Stimulated activated naive B cell treated with anti-CD40 and anti-IgM and Interleukin-4, amounts not matched to agents 10 μg/mL and 1 μg/mL and 100 μg/mL, for 72 hours (primary cell): ENCODE data around the gene IQSEC1.
"Not testable (repeated sequence)": the region's sequence is repeated elsewhere in the genome, so short reads cannot be mapped to it uniquely, and the experiment has no call there.

Experiments
- ATAC-seq, 2 donors: fragments of 150-1000 bp; cut with Tn5 transposase; replicated peaks; 2 replicates each; pipeline ENCODE4 v1.10.0; 2021; ENCODE audit warnings: moderate library complexity in 1 of 2
- DNase-seq: peaks from one replicate; pipeline ENCODE4 v3.0.0; 2021
- H3K27ac Mint-ChIP-seq: one replicate; pipeline ENCODE4 v1.8.0; 2022; ENCODE audit warnings: mild to moderate bottlenecking, mixed read lengths
- H3K27me3 Mint-ChIP-seq, 2 donors: one replicate each; pipeline ENCODE4 v1.8.0; 2022; ENCODE audit warnings: mixed read lengths in 2 of 2
- H3K36me3 Mint-ChIP-seq, 2 donors: one replicate each; pipeline ENCODE4 v1.8.0; 2022; ENCODE audit warnings: mixed read lengths in 2 of 2, mild to moderate bottlenecking in 1 of 2
- H3K4me1 Mint-ChIP-seq, 2 donors: one replicate each; pipeline ENCODE4 v1.8.0; 2022; ENCODE audit warnings: mixed read lengths in 2 of 2, mild to moderate bottlenecking in 1 of 2
- H3K4me3 Mint-ChIP-seq, 2 donors: one replicate each; pipeline ENCODE4 v1.8.0; 2022; ENCODE audit warnings: mild to moderate bottlenecking in 2 of 2, mixed read lengths in 2 of 2, moderate library complexity in 1 of 2
- H3K9me3 Mint-ChIP-seq, 2 donors: one replicate each; pipeline ENCODE4 v1.8.0; 2022; ENCODE audit warnings: mixed read lengths in 2 of 2, mild to moderate bottlenecking in 1 of 2

IQSEC1 gene

DNA sequence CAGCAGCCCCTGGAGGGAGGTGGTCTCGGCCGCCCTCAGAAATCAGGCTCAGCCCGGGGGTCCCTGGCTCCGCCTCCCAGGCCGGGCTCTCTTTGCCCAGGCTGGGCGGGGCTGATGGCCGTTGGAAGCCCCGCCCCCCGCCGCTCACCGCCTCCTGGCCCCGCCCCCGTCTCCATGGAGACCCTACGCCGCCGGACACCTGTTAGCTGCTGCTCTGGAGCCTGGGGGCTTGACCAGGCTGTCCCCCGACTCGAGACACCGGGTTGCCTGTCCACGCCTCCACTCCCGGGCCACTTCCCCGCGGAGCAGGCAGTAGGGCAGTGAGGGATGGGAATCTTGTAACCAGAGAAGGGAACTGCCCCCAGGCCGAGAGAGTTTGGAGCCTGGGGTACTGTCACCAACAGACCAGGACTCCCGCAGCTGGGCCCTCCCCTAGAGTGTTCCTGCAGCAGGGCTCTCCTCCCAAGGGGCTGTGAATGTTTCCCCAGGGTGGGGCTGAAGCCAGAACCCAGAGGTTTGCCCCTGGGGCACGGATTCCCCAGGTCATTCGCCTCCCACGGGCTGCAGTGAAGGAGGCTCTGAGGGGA is 204.1 kb downstream of the IQSEC1 start:
- Mint-ChIP-seq H3K9me3 (peaks cover 5 to 9% of the 10 kb centered on the region in 2 donors), H3K4me1 (peaks cover 13 to 28% of the 10 kb centered on the region in 2 donors), H3K4me3 (peak overlapping the region; percentile 82 to 89), H3K27ac (no peak overlapping the region), H3K36me3 (peaks cover 4% of the 10 kb centered on the region in 2 donors), H3K27me3 (peaks cover 5 to 60% of the 10 kb centered on the region in 2 donors)
- DNase-seq (peak; percentile 31), ATAC-seq (peak; percentile 57 to 71)

DNA sequence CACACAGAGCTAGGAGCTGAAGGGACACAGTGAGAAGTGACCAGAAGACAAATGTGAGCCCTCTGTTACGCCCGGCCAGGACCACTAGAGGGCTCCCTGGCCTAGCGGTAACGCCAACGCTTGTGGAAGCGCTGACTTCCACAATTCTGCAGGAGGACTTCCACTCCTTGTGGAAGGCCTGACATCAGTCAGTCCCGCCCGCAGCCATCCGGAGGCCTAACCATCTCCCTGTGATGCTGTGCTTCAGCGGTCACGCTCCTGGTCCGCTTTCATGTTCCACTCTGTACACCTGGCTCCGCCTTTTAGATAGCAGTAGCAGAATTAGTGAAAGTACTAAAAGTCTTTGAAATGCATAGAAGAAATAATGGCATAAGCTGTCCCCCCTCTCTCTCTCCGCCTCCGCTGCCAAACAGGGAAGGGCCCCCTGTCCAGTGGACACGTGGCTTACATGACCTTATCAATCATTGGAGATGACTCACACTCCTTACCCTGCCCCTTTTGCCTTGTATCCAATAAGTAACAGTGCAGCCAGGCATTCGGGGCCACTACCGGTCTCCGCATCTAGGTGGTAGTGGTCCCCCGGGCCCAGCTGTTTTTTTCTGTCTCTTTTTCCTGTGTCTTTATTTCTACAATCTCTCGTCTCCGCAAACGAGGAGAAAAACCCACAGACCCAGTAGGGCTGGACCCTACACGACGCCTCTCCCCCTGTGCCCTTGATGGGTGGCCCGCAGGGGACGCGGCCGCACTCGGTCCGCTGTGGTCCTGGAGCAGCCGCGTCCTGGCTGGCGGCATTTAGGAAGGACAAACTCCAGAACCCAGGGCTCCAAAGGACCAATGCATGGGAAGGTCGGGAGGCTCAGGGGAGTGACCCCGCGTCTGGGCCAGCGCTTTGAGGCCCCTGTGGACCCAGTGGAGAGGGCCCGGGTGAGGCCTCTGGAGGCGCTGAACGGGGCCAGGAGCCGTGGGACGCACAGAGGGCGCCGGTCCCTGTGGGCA is 204.9 kb downstream of the IQSEC1 start:
- DNase-seq: peak; percentile 46
- peak; percentile 76 to 79 for ATAC-seq
- Mint-ChIP-seq H3K9me3 (peaks cover 5 to 9% of the 10 kb centered on the region in 2 donors), H3K27me3 (peaks cover 5 to 57% of the 10 kb centered on the region in 2 donors), H3K4me3 (peak overlapping the region; percentile 82 to 89), H3K36me3 (peaks cover 4% of the 10 kb centered on the region in 2 donors), H3K4me1 (peaks cover 13 to 28% of the 10 kb centered on the region in 2 donors), H3K27ac (no peak overlapping the region)

DNA sequence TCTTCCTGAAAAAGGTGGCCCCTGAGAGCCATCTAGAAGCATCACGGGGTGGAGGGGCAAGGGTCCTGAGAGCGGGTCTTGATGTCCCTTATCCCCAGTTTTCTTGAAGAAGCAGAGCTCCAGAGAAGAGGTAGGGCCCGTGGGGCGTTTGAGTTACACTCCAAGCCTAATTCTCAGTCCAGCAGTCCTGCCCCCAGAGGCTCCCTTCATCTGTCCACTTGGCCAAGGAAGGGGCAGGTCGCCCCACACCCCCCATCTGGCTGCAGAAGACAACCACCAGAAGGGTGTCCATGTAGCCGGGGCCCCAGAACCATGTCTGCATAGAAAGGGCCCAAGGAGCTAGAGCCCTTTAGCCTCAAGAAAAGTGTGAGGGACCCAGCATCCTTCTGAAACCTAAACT is 206.4 kb downstream of the IQSEC1 start:
- Mint-ChIP-seq H3K9me3 (peaks cover 5 to 9% of the 10 kb centered on the region in 2 donors), H3K27me3 (peaks cover 5 to 51% of the 10 kb centered on the region in 2 donors), H3K27ac (no peak overlapping the region), H3K36me3 (peaks cover 4% of the 10 kb centered on the region in 2 donors), H3K4me3 (no peak overlapping the region), H3K4me1 (peaks cover 13 to 28% of the 10 kb centered on the region in 2 donors)
- DNase-seq: no peak
- no peak for ATAC-seq

GRCh38 chr3:12865271-12865670 is 208.0 kb downstream of the IQSEC1 start:
- Mint-ChIP-seq H3K27me3 (peaks cover 5 to 41% of the 10 kb centered on the region in 2 donors), H3K9me3 (peaks cover 5 to 9% of the 10 kb centered on the region in 2 donors)
- ATAC-seq: no peak

DNA sequence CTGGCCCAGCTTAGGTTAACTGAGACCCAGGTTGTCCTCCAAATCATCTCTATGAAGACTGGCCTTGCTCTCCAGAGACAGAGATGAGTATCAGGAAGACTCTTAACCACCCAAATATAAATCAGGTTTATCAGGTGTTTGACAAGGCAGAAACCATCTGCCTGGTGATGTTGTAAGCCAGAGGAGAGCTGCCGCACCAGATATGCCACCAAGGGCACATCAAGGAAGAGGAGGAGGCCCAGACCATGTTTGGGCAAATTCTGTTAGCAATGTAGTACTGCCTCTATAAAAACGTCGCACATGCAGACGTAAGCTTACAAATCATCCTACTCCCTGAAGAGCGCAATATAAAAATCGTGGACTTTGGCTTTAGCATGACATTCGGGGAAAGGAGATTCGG is 210.8 kb downstream of the IQSEC1 start:
- peaks cover 5 to 9% of the 10 kb centered on the region in 2 donors for H3K9me3 Mint-ChIP-seq
- ATAC-seq (no peak), DNase-seq (no peak)
- H3K27me3 Mint-ChIP-seq: peaks cover 5 to 27% of the 10 kb centered on the region in 2 donors
- H3K27ac Mint-ChIP-seq: no peak overlapping the region
- no peaks in the 10 kb centered on the region for H3K4me1 Mint-ChIP-seq
- no peak overlapping the region for H3K4me3 Mint-ChIP-seq
- peaks cover 4% of the 10 kb centered on the region in 2 donors for H3K36me3 Mint-ChIP-seq

More at GRCh38 chr3:12865271-12865670, 208.0 kb downstream of the IQSEC1 start:
- Mint-ChIP-seq H3K27ac (no peak overlapping the region), H3K36me3 (peaks cover 4% of the 10 kb centered on the region in 2 donors), H3K4me3 (no peak overlapping the region), H3K4me1 (peaks cover 6 to 19% of the 10 kb centered on the region in 2 donors)
- DNase-seq: no peak

DNA sequence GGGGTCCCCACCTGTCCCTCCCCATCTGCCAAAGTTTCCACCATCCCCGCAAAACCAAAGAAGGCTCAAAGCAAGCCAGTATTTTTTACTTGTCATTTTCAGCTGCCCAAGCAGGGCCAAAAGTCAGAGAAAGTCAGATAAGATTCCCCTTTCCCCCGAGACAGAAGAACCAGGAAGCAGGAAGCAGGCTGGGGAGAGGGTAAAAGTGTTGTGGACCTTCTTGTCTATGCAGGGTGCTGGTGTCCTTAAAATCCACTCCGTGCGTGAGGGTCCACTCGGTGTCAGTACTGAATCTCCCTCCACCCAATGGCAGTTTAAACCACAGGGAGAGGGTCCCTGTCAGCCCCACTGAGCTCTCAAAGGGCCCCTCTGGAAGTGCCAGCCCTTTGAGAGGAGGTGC is 211.6 kb downstream of the IQSEC1 start:
- no peaks in the 10 kb centered on the region for H3K4me1 Mint-ChIP-seq
- H3K9me3 Mint-ChIP-seq: peaks cover 5 to 9% of the 10 kb centered on the region in 2 donors
- no peak for DNase-seq
- no peak overlapping the region for H3K27ac Mint-ChIP-seq
- peaks cover 4% of the 10 kb centered on the region in 2 donors for H3K36me3 Mint-ChIP-seq
- peaks cover 10 to 24% of the 10 kb centered on the region in 2 donors for H3K27me3 Mint-ChIP-seq
- no peak overlapping the region for H3K4me3 Mint-ChIP-seq
- no peak for ATAC-seq

- no peak for ATAC-seq
- H3K27ac Mint-ChIP-seq: no peak overlapping the region
- H3K36me3 Mint-ChIP-seq: no peaks in the 10 kb centered on the region
Measured at GRCh38 chr3:12859840-12860239, 213.4 kb downstream of the IQSEC1 start.

DNA sequence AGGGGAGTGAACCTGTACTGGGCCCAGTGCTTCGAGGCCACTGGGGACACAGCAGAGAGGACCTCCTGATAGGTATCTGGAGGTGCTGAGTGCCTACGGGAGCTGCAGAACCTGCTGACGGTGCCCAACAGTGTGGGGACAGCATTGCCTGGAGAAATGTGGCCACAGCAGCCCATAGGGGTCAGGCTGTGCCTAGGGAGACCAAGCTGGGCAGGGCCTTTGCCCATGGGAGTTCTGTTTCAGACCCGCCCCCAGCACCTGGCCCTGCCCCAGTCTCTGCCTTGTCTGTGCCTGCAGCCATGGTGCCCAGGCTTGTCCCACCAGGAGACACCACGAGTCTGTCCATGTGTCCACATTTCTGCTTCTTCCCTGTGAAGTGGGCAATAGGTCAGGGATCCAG is 216.6 kb downstream of the IQSEC1 start:
- no peaks in the 10 kb centered on the region for H3K4me1 Mint-ChIP-seq
- peaks cover 15 to 20% of the 10 kb centered on the region in 2 donors for H3K27me3 Mint-ChIP-seq
- ATAC-seq: no peak
- H3K9me3 Mint-ChIP-seq: no peaks in the 10 kb centered on the region
- no peak for DNase-seq
- no peak overlapping the region for H3K4me3 Mint-ChIP-seq
- H3K27ac Mint-ChIP-seq: no peak overlapping the region
- H3K36me3 Mint-ChIP-seq: no peaks in the 10 kb centered on the region

More at GRCh38 chr3:12859840-12860239, 213.4 kb downstream of the IQSEC1 start:
- Mint-ChIP-seq H3K4me3 (no peak overlapping the region), H3K9me3 (peaks cover 0 to under 1% of the 10 kb centered on the region in 2 donors), H3K27me3 (peaks cover 10 to 17% of the 10 kb centered on the region in 2 donors), H3K4me1 (no peaks in the 10 kb centered on the region)
- DNase-seq: no peak

GRCh38 chr3:12854565-12854964 is 218.7 kb downstream of the IQSEC1 start:
- no peaks in the 10 kb centered on the region for H3K9me3 Mint-ChIP-seq

GRCh38 chr3:12853847-12854246 is 219.4 kb downstream of the IQSEC1 start:
- H3K27me3 Mint-ChIP-seq: peaks cover 20 to 22% of the 10 kb centered on the region in 2 donors
- H3K9me3 Mint-ChIP-seq, H3K36me3 Mint-ChIP-seq: not testable (repeated sequence)

More at GRCh38 chr3:12854565-12854964, 218.7 kb downstream of the IQSEC1 start:
- peaks cover 20 to 26% of the 10 kb centered on the region in 2 donors for H3K27me3 Mint-ChIP-seq
- no peak overlapping the region for H3K4me3 Mint-ChIP-seq
- H3K4me1 Mint-ChIP-seq: no peaks in the 10 kb centered on the region
- H3K27ac Mint-ChIP-seq: no peak overlapping the region
- ATAC-seq: no peak
- no peak for DNase-seq
- H3K36me3 Mint-ChIP-seq: no peaks in the 10 kb centered on the region

DNA sequence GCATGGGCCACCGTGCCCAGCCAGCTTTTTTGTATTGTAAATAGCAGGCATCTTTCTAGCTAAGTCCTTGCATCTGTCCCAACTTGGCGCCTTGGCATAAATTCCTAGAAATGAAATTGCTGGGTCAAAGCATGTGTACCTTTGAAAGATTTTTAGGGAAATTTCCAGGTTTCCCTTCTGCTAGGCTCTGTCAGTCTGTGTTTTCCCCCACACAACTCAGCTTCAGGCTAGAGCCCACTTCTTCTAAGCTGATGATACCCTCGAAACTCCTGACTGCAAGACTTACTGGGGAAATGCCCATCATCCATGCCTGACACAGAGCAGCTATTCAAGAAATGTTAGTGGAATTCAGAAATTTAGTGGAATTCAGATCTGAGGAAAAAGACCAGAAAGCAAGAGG is 221.0 kb downstream of the IQSEC1 start:
- DNase-seq: no peak
- Mint-ChIP-seq H3K4me3 (no peak overlapping the region), H3K36me3 (no peaks in the 10 kb centered on the region), H3K4me1 (no peaks in the 10 kb centered on the region), H3K27ac (no peak overlapping the region), H3K27me3 (peaks cover 17 to 19% of the 10 kb centered on the region in 2 donors), H3K9me3 (peaks cover 0 to 1% of the 10 kb centered on the region in 2 donors)
- no peak for ATAC-seq

More at GRCh38 chr3:12853847-12854246, 219.4 kb downstream of the IQSEC1 start:
- not testable (repeated sequence) for H3K27ac Mint-ChIP-seq, ATAC-seq, H3K4me1 Mint-ChIP-seq, H3K4me3 Mint-ChIP-seq, DNase-seq
